Left ventricle myocardium superior (tissue), 1 donor: ENCODE data around the gene MEGF6. TPM values are rescaled to one million over a fixed set of nuclear protein-coding genes. Genes with fewer than 3 reads are reported as not detected.

ENCODE experiments used
- ATAC-seq: fragments of 200-7000 bp; cut with Tn5 transposase; one replicate; pipeline ENCODE4 v1.9.1; 2020; ENCODE audit warnings: mild to moderate bottlenecking, moderate library complexity
- DNase-seq: peaks from one replicate; pipeline ENCODE4 v3.0.0-alpha.2; 2020
- intact Hi-C: fragments of 100-400 bp; cut with micrococcal nuclease; formaldehyde crosslinking; loops from one replicate; pipeline ENCODE4 v1.11.0; 2022
- total RNA-seq: library from RNA; stranded (reverse); fragmentation: NEBNext Ultra II Directional; extraction: Animal tissue kit (Norgen Biotek cat#: 25700); gene quantifications from one replicate; pipeline ENCODE4 v1.2.1, GENCODE V29; 2021
- donor health status: DM: no; HTN: yes; CAD: no; lungs with severe emphysema.

Gene MEGF6
- total RNA-seq, 1 donor from 2014 or later = 11.6 TPM

DNA sequence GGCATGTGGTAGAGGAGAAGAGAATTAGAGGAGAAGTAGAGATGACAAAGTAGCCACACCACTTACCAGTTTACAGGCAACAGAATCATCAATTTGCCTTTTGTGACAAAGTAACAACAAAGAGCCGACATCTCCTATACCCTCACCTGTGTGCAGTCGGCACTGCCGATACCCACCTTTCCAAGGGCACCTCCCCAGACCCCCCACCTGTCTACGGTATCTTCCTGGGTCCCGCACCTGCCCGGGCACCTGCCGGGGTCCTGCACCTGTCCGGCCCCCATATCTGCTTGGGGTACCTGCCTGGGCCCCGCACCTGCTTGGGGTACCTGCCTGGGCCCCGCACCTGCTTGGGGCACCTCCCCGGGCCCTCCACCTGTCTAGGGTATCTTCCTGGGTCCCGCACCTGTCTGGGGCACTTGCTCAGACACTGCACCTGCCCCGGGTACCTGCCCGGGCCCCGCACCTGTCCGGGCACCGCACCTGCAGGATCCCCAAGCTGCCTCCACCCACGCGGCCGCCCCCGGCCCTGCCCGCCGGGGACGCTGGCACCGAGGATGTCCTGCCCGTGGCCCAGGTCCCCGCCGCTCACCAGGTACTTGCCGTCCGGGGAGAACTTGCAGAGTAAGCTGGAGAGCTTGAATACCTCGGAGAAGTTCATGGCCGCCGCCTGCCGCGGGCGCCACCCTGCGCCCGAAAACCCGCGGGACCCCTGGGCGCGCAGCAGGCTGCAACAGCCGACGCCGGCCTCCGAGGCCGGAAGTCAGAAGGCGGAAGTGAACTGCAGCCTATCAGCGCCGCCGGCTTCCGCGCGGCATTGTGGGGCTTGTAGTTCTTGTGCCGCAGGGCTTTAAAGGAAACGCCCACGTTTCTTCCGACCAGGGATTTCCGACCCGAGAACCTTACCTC lies 38.3 kb upstream of the MEGF6 start, which contains the start of gene WRAP73:
WRAP73 (minus strand) TSS at position 762 of the 906 bp plus-strand sequence; CDS start at position 658, 104 bp downstream.
- intact Hi-C loops = no loop called here

DNA sequence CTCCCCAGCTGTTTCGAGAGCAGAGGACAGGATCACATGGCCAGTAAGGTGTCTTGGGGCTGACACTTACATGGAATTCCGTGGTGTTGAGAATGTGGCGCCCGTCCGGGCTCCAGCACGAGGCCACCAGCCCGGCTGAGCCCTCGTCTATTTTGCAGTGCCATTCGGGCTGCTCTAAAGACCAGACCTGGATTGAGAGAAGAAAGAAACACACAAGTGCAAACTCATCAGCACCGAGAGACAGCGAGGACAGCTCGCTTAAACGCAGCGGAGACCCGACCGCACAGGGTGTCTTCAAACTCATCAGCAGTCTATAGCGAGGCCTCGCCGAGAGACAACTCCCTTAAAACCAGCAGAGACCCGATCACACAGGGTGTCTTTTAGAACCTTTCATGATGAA lies 35.3 kb upstream of the MEGF6 start:
- DNase-seq (no peak), ATAC-seq (no peak)
- intact Hi-C loops = no loop called here

More for the DNA sequence above, 38.3 kb upstream of the MEGF6 start, which contains the start of gene WRAP73:
- ATAC-seq = peak; percentile 94
- peak; percentile 95 for DNase-seq

DNA sequence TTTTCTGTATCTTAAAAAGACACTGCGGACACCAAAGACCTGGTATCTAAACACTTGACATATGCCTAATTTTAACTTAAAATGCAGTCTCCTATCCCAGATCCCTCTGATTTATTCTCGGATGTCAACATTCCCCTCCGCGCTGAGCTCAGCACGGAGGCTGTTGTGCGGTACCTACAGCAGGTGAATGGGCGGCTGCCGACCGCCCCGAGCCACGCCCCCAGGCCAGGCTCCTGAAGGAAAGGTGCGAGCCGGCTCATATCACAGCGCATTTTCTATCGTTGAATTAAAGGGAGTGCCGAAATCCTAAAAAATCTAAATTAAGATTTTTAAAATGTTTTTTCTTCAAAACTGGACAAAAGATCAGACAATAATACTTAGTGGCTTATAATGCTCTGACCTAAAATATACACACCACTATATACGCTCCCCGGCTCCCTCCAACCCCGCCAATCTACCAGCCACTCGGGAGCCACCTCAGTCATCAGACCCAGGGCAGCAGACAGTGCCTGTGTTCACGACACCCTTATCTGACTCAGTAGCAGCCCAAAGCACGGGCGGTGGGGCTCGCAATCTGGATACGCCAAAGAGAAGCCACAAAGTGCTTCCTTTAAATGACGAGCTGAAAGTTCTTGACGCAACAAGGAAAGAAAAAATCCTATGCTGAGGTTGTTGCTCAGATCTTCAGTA lies 34.5 kb upstream of the MEGF6 start:
- DNase-seq = no peak
- no peak for ATAC-seq
- intact Hi-C loops = no loop called here

DNA sequence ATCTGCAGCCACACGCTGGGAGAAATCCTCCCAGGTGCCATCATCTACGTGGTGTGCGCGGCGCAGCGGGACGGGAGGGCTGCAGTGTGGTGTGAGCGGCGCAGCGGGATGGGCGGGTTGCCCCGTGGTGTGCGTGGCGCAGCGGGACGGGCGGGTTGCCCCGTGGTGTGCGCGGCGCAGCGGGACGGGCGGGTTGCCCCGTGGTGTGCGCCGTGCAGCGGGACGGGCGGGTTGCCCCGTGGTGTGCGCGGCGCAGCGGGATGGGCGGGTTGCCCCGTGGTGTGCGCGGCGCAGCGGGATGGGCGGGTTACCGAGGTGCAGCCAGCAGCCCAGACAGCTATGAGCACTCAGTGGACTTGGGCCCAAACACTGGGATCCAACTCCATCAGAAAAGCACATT lies 33.9 kb upstream of the MEGF6 start:
- intact Hi-C loops = no loop called here

DNA sequence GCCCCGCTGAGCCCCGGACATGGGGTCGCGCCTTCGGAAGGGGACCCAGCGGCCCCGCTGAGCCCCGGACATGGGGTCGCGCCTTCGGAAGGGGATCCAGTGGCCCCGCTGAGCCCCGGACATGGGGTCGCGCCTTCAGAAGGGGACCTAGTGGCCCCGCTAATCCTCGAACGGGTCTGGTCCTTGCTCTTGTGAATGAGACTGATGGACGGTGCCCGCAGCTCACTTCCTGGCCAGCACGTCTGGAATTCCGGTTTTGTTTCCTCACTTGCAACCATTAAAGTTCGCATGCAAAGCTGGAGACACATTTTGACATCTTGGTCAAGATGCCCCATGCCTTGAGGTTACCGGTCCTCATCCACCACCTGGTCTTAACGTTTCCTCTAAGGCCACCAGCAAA lies 33.0 kb upstream of the MEGF6 start:
- intact Hi-C loops = no loop called here
- no peak for ATAC-seq
- no peak for DNase-seq

More for the DNA sequence above, 33.9 kb upstream of the MEGF6 start:
- no peak for ATAC-seq
- DNase-seq = no peak

DNA sequence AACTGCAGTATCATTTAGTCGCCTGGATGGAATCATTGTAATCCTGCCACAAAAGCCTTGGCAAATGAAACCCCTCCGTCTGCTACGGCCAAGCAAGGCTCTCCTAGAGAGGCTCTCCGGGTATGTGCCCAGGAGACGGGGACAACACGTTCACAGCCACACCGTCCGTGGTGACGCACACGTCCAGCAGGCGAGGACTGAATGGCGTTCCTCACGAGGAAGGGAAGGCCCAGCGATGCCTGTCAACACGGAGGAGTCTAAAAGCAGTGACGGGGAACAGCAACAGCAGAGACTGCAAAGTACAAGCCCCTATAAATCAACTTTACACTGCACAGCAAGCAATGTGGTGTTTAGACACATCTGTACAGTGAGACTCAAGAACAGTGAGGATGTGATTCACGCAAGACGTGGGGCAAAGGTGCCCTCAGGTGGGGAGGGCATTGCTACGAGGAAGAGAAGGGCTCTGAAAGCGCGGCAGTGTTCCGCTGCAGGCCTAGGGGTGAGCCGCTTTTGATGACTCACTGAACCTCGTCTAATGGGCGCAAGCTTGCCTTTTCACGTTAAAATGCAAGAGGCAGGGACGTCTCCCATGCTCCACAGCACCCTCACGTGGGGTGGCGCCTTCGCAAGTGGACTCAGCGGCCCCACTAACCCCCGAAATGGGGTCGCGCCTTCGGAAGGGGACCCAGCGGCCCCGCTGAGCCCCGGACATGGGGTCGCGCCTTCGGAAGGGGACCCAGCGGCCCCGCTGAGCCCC lies 31.8 kb upstream of the MEGF6 start:
- ATAC-seq (no peak), DNase-seq (no peak)
- intact Hi-C loops = no loop called here

DNA sequence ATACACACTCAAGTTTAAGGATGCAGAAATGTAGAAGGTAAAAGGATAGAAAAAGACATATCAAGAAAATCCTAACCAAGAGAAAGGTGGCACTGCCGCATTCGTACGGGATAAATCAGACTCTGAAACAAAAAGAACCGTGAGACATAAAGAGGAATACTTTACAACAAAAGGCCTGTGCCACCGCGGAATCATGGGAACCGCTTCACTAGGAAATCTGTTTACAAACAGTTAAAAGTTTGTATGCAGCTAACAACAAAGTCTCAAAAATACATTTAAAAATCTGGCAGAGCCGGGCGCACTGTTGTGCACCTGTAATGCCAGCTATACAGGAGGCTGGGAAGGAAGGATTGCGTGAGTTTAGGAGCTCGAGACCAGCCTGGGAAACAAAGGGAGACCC lies 30.5 kb upstream of the MEGF6 start:
- ATAC-seq (no peak), DNase-seq (no peak)
- intact Hi-C loops = no loop called here

DNA sequence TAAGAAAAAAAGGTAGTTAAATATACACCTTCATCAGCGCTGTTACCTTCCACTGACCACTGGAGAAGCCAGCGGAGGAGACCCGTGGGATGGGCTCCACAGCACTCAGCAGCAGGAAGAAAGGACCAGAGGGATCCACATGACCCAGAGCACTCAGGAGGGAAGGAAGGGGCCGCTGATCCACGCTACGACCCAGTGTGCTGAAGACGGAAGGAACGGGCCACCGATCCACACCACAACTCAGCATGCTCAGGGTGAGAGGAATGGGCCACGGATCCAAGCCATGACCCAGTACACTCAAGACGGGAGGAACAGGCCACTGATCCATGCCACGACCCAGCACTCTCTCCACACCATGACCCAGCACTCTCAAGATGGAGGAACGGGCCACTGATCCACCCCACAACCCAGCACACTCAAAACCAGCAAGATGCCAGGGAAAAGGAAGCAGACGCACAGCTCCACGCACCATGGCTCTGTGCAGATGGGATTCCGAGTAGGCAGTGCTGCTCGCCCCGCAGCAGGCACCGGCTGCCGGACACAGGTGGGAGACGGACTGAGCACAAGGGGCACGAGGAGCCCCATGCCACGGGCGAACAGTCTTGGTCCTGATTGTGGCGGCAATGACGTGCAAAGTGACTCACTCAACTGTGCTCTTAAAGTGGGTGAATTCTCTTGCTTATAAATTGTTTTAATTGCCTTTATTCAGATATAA lies 29.9 kb upstream of the MEGF6 start:
- ATAC-seq = no peak
- intact Hi-C loops = no loop called here
- no peak for DNase-seq

DNA sequence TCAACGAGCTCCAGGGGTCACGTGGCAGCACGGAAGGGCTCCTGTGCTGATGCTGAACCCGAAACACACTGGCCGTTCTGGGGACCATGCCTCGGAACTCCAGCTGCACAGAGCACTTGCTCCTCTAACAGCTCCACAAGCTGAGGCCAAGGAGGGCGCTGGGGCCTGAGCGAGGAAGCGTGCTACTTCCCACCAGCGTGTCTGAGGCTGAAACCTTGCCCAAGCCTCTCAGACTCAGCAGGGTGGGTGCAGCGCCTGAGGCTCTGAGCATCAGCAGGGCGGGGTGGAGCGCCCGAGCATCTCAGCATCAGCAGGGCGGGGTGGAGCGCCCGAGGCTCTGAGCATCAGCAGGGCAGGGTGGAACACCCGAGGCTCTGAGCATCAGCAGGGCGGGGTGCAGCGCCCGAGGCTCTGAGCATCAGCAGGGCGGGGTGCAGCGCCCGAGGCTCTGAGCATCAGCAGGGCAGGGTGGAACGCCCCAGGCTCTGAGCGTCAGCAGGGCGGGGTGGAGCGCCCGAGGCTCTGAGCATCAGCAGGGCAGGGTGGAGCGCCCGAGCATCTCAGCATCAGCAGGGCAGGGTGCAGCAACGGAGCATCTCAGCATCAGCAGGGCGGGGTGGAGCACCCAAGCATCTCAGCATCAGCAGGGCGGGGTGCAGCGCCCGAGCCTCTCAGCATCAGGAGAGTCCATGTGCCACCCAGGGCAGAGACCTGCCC lies 29.0 kb upstream of the MEGF6 start:
- DNase-seq = no peak
- intact Hi-C loops = no loop called here
- no peak for ATAC-seq

DNA sequence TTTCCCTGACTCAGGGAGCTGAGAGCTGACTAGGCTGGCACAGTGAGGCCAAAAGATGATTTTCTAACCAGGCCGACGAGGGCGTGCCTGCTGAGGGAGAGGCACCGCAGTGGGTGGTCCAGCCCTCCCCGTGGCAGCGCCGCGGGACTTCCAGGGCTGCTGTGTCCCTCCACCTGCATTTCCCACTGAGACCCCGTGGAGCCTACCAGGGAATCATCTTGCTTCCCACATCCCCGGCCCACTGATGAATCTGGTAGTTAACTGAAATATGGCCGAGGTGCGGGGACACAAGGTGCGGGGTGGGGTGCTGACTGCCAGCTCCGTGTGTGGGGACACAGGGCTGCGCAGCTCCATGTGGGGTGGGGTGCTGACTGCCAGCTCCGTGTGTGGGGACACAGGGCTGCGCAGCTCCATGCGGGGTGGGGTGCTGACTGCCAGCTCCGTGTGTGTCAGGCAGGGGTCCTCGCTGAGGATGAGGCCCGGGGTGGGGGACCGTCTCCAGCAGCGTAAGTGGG lies 28.1 kb upstream of the MEGF6 start:
- intact Hi-C loops = no loop called here
- DNase-seq (no peak), ATAC-seq (no peak)

DNA sequence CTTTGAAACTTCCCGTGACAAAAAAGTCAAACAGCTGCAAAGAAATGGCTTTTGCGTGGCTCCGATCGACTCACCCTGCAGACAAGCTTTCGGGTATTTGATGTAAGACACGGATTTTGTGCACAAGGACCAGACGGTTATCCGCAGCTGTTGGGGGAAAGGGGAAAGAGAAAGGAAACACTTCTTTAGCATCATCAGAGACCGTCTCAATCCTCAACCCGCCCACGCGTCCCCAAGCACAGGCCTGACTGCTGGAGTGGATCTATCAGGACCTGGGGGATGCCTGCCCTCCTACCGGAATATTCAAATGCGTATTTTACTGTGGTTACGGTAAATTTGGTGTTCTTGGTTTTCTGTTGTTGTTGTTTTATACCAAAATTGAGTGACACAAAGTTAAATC lies 27.4 kb upstream of the MEGF6 start:
- DNase-seq = no peak
- no peak for ATAC-seq
- intact Hi-C loops = no loop called here

DNA sequence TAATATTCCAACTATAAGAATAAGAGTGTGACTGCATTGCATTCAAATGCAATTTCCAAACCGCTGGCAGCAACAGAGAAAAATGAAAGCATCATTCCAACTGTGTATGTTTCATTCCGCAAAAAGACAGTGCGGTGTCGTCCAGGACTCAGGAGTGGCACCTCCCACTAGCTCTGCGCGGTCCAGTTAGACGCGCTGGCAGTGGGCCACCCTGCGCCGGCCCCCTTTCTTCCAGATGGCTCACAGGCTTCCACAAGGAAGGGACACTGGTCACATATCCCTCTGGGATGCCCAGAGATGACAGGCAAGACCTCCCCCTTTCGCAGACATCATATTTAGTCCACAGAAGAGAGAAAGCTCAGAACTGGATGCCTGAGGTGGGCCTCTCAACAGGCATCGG lies 26.7 kb upstream of the MEGF6 start:
- ATAC-seq (no peak), DNase-seq (no peak)
- intact Hi-C loops = no loop called here

DNA sequence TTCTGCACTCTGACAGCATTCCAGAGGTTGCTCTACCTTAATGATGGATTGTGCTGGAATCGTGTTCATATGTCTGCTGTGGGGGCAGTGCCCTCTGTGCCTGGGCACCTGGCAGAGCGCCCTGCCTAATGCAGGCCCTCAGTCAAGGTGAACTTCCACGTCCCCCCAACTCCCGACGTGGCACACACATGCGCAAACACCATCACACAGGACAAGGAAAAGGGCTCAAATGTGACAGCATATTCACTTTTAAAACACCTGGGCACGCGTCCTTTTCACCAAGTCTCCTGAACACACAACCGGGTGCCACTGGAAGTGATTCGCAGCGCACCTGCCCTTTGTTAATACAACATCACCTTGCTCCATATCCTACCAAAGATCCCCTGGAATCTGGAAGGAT lies 25.2 kb upstream of the MEGF6 start:
- peak; percentile 19 for DNase-seq
- intact Hi-C loops = no loop called here
- ATAC-seq = no peak

DNA sequence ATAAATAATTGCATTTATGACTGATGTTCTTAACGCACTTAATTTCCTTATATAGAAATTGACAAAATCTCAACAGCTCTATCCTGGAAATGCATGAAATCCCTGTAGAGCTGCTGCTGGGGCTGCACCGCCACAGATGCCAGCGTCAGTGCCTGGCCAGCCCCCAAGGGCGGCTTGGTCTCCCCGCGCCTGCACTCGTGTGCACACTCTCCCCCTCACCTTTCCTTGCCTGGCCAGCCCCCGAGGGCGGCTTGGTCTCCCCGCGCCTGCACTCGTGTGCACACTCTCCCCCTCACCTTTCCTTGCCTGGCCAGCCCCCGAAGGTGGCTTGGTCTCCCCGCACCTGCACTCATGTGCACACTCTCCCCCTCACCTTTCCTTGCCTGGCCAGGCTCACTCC lies 24.8 kb upstream of the MEGF6 start:
- no peak for ATAC-seq
- no peak for DNase-seq
- intact Hi-C loops = no loop called here

DNA sequence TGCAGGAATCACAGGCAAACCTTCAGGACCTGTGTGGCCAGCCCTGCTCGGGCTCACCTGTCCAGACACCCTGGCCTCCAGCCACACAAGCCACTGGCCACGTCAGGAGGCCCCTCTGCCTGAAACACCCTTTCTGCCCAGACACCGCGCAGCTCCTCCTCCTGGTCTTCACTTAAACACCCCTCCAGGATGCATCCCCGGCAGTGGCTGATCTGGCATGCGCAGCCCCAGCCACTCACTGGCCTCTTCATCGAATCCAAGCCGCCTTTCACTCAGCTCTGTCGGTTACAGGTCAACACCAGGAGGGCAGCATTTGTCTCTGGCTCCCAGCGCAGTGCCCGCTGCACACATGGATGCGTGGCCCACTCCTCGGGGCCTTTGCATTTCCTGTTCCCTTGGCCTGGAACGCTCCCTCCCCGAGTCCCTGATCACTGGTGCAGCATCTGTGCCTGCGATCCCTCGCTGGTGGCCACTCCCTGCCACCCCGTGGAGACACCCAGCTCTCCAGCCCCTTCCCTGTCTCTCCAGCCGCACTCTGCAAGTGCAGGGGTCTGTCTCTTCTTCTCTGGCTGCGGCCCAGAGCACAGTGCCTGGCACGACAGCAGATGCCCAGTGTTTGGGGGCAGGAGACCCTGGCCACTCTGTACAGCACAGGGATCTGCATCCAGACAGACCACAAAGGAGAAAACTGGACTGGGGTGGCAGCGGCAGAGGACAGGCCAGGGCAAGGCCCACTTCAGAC lies 22.9 kb upstream of the MEGF6 start:
- intact Hi-C loops = no loop called here
- peak; percentile 22 for DNase-seq
- ATAC-seq = no peak

DNA sequence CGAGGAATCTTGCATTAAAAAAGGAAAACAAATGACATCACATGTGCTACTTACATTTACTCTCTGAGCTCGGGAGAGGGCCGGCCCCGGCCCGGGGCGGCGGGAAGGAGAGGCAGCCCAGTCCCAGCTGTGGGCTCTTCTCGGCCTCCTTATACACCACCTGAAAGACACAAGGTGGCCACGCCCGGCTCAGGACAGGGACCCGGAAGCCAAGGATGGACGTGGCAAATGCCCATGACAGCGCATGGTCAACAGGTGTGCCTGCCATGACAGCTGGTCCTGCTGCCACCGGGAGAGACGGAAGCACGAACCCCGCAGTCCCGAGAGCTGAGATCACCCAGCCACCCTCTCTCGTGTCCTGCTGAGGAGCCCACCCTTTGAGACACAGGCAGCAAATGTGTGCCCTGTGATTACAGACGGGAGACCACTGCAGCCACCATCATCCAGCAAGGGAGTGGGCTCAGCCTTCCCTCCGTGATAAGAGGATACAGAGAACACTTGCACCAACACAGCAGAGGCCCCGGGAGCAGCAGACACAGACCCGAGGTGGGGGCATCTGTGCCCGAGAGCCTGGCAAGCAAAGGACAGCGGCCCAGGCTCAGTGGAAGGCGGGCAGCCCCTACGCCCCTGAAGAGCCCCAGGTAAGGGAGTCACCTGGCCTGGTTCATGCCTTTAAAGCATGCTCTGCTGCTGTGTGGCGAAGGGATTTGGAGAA lies 22.2 kb upstream of the MEGF6 start:
- peak; percentile 28 for DNase-seq
- no peak for ATAC-seq
- intact Hi-C loops = no loop called here

DNA sequence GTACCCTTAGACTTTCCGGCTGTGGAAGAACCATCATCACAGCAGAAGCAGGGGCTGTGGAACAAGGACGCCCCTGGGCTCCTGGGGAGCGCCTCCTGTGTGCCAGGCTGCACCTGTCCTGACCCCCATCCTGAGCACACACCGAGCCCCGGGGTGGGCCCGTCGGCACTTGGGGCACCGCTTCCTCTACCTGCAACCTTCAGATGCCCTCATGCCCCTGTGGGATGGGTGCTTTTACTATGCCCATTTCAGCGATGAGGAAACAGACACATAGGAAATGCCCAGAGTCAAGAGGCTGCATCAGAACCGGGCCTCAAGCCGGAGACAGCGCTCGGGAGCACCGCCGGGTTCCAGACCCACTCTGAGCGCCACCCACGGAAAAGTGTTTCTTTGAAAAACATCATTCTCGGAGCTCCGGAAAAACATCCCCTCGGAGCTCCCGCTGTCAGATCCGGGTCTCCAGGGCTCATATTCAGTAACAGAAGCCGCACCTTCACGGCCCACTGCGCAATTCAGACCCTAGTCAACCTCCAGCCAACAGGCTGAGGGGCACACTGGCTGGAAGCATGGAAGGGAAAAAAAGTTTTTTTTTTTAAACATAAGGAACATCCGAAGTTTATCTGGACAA lies 21.5 kb upstream of the MEGF6 start:
- peak; percentile 18 for DNase-seq
- ATAC-seq = no peak
- intact Hi-C loops = no loop called here
